Measurements from ENCODE around the gene CATSPERZ. TPM values are rescaled to one million over a fixed set of nuclear protein-coding genes. Genes with fewer than 3 reads are reported as not detected.

Gene CATSPERZ
- total RNA-seq, 1 donor from 2014 or later = not detected

DNA sequence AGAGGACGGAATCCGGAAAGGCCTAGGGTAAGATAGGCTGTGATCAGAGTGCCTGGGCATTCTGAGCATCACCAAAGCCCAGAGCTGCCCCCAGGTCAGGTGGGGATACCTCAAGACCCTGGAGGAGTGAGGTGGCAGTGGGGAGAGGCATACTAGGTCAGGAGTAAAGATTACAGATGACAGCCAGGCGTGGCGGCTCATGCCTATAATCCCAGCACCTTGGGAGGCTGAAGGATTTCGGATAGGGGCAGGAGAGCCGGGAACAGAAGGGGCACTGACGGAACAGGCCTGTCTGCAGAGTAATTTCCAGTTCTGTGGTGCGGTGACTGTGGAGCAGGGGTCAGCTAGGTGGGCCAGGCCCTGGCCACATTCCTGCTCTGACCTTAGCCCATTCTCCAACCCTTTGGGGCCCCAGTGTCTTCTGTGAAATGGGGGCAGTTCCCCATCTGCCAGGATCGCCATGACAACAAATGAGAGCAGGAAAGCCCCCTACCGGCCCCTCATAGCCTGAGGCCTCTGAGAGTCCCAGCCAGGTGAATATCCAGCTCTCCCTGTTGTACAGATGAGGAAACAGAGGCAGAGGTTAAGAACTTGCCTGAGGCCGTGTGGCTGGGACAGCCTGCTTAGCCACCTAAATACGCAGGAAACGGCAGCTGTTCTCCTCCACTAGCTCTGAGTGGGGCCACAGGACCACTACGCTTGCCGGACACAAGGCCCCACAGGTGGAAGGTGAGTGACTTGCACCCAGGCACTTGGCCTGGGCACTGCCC is 24.9 kb upstream of the CATSPERZ start:
- Mint-ChIP-seq H3K27ac (no peak overlapping the region), H3K4me1 (peaks cover 4% of the 10 kb centered on the region), H3K9me3 (no peaks in the 10 kb centered on the region), H3K27me3 (ENCODE audit: low read depth) (no peaks in the 10 kb centered on the region), H3K4me3 (no peak overlapping the region), H3K36me3 (peaks cover 3% of the 10 kb centered on the region)
- DNase-seq (ENCODE audit: low spot score in 2 of 2, unreplicated experiment in 2 of 2) = no peak
- TF ChIP-seq, protein P1, sequence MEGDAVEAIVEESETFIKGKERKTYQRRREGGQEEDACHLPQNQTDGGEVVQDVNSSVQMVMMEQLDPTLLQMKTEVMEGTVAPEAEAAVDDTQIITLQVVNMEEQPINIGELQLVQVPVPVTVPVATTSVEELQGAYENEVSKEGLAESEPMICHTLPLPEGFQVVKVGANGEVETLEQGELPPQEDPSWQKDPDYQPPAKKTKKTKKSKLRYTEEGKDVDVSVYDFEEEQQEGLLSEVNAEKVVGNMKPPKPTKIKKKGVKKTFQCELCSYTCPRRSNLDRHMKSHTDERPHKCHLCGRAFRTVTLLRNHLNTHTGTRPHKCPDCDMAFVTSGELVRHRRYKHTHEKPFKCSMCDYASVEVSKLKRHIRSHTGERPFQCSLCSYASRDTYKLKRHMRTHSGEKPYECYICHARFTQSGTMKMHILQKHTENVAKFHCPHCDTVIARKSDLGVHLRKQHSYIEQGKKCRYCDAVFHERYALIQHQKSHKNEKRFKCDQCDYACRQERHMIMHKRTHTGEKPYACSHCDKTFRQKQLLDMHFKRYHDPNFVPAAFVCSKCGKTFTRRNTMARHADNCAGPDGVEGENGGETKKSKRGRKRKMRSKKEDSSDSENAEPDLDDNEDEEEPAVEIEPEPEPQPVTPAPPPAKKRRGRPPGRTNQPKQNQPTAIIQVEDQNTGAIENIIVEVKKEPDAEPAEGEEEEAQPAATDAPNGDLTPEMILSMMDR (IDR thresholded peaks at IDR 0.05; ENCODE audit: unreplicated experiment) = no peak

DNA sequence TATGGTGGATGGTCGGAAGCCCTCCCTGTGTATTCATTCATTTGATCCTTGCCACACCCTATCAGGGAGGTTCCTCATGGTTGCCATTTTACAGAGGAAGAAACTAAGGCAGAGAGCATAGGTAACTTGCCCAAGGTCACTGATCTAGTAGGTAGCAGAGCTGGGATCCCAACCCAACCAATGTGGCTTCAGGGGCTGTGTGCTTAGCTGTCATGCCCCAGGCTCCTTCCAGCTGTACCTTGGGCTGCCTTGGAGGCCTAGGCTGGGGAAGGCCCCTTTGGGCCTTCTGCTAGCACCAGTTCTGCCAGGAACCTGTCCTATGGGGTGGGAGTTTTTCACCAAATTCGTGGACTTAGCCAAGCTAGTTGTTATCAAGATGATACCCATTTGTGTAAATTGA is 24.3 kb upstream of the CATSPERZ start:
- Mint-ChIP-seq H3K27ac (no peak overlapping the region), H3K36me3 (peaks cover 3% of the 10 kb centered on the region), H3K9me3 (no peaks in the 10 kb centered on the region), H3K4me1 (peaks cover 4% of the 10 kb centered on the region), H3K4me3 (no peak overlapping the region), H3K27me3 (ENCODE audit: low read depth) (no peaks in the 10 kb centered on the region)
- DNase-seq (ENCODE audit: low spot score in 2 of 2, unreplicated experiment in 2 of 2) = no peak
- TF ChIP-seq, protein P1 (IDR thresholded peaks at IDR 0.05; ENCODE audit: unreplicated experiment) = no peak

DNA sequence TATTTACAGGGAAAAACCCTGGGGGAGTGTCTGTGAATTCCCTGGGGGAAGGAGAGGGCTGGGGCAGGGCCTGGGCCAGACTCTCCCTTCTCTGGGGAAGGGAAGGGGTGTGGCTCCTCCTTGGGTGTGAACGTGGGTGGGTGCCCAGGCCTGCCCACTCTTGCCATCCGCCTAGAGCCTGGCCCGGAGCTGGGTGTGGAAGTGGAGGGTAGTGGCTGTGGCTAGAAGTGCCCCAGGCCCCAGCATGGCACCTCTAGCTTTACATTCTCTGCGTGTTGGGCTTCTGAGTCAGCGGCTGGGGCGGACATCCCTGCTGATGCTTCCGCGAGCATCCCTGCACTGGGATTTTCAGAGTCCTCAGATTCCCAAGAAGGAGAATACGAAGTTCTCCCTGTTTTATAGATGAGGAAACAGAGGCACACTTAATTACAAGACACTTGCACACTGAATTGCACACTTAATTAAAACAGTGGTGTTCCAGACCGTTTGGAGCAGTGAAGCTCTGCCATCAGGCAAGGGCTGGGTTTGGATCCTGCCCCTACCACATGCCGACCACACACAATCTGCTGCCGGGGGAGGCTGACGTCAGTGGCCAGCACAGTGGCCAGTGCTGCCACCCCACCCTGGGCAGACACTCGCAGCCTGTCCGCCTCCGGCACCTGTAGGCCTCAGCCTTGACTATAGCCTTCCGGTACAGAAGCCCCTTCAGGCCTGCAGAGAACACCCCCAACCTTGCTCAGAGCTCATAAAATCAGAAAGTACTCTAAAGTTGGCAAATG is 23.3 kb upstream of the CATSPERZ start:
- Mint-ChIP-seq H3K4me1 (peaks cover 3% of the 10 kb centered on the region), H3K4me3 (no peak overlapping the region), H3K27ac (no peak overlapping the region), H3K27me3 (ENCODE audit: low read depth) (no peaks in the 10 kb centered on the region), H3K36me3 (peaks cover 8% of the 10 kb centered on the region), H3K9me3 (no peaks in the 10 kb centered on the region)
- TF ChIP-seq, protein P1 (IDR thresholded peaks at IDR 0.05; ENCODE audit: unreplicated experiment) = no peak
- DNase-seq (ENCODE audit: low spot score in 2 of 2, unreplicated experiment in 2 of 2) = no peak

DNA sequence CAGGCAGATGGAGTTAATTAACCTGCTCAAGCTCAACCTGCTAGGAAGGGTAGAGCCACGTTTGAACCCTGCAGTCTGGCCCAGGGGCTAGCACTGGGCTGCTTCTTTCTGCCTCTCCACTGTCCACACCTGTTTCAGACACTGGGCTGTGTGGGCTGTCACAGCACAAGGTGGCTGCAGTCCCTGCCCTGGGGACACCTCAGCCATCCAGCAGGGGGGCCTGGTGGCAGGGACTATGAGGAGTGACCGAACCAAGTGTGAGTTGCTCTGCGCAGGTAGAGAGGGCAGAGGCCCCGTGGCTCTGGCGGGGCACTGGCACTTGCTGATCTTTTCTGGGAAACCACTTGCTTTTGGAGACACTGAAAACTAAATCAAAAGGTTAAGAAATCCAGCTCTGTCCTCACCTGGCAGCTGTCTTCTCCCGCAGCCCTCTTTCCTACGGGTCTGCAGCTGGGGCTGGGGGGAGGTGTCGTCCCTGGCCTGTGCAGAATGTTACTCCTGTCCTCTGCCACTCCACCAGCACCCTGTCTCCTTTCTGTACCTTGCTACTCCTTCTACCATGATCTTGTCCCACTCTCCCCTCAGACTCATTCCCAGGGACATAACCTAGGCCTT is 21.5 kb upstream of the CATSPERZ start:
- no peak for DNase-seq (ENCODE audit: low spot score in 2 of 2, unreplicated experiment in 2 of 2)
- Mint-ChIP-seq H3K27ac (no peak overlapping the region), H3K4me1 (peaks cover 2% of the 10 kb centered on the region), H3K27me3 (ENCODE audit: low read depth) (no peaks in the 10 kb centered on the region), H3K36me3 (peaks cover 11% of the 10 kb centered on the region), H3K9me3 (no peaks in the 10 kb centered on the region), H3K4me3 (no peak overlapping the region)
- TF ChIP-seq, protein P1 (IDR thresholded peaks at IDR 0.05; ENCODE audit: unreplicated experiment) = no peak

DNA sequence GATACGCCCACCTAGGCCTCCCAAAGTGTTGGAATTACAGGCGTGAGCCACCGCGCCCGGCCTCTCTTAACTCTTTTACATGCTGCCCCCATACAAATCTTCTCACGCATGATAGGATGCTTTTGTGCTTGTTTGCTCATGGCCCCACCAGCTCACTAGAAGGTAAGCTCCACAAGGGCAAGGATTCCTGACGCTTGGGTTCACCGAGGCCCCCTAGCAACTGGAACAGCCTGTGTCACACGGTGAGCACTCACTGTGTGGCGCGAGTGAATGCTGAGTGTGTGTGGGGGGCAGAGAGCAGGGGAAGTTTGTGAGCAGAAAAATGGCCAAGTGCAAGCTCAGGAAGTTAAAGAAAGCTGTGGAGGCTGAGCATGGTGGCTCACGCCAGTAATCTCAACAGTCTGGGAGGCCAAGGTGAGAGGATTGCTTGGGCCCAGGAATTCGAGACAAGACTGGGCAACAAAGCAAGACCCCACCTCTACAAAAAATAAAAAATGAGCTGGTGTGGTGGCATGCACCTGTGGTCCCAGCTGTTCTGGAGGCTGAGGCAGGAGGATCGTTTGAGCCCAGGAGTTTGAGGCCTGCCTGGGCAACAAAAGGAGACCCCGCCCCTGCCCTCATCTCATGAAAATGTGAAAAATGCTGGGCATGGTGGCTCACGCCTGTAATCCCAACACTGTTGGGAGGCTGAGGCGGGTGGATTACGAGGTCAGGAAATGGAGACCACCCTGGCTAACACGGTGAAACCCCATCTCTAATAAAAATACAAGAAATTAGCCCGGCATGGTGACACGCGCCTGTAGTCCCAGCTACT is 18.0 kb upstream of the CATSPERZ start:
- Mint-ChIP-seq H3K9me3 (no peaks in the 10 kb centered on the region), H3K27ac (no peak overlapping the region), H3K4me1 (peaks cover 12% of the 10 kb centered on the region), H3K36me3 (peaks cover 8% of the 10 kb centered on the region), H3K4me3 (no peak overlapping the region), H3K27me3 (ENCODE audit: low read depth) (no peaks in the 10 kb centered on the region)
- no peak for DNase-seq (ENCODE audit: low spot score in 2 of 2, unreplicated experiment in 2 of 2)
- TF ChIP-seq, protein P1 (IDR thresholded peaks at IDR 0.05; ENCODE audit: unreplicated experiment) = no peak
